Peyer's patch (tissue), 4 donors: ENCODE measurements around the gene MEPCE.

Experiments
- POLR2A ChIP-seq, 2 donors: fragments of 450-650 bp; IDR thresholded peaks; one replicate each; pipeline ENCODE4 v1.5.1; 2017; ENCODE audit warnings: antibody characterized with exemption in 2 of 2, mild to moderate bottlenecking in 2 of 2, moderate library complexity in 2 of 2
- TF ChIP-seq, protein P1 (sequence below), 6 experiments: fragments of 450-650 bp in 4 of 6; fragments of 200-600 bp in 2 of 6; sonication (generic) in 1 of 6; IDR thresholded peaks; one replicate each; pipeline ENCODE4 v1.5.1; 2017 to 2019; ENCODE audit warnings: antibody characterized with exemption in 6 of 6, mild to moderate bottlenecking in 3 of 6, moderate library complexity in 1 of 6

DNA sequence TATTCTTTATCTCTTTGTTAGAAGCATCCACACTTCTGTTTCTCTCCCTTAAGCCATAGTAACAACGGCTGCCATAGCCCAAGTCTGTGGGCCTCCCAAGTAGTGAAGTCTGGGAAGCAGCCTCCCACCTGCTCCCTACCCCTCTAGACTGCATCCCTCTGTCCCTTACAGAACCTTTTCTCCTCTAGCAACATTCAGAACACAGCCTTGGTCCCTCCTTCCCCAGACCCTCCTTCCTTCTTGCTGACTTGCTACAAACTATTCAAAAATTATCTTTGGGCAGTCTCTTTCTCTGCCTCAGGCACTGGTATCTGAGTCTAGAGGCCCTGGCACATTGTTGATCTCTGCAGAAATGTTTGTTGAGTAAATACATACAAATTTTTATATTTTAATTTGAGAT lies 51.8 kb downstream of the MEPCE start:
- TF ChIP-seq, protein P1, sequence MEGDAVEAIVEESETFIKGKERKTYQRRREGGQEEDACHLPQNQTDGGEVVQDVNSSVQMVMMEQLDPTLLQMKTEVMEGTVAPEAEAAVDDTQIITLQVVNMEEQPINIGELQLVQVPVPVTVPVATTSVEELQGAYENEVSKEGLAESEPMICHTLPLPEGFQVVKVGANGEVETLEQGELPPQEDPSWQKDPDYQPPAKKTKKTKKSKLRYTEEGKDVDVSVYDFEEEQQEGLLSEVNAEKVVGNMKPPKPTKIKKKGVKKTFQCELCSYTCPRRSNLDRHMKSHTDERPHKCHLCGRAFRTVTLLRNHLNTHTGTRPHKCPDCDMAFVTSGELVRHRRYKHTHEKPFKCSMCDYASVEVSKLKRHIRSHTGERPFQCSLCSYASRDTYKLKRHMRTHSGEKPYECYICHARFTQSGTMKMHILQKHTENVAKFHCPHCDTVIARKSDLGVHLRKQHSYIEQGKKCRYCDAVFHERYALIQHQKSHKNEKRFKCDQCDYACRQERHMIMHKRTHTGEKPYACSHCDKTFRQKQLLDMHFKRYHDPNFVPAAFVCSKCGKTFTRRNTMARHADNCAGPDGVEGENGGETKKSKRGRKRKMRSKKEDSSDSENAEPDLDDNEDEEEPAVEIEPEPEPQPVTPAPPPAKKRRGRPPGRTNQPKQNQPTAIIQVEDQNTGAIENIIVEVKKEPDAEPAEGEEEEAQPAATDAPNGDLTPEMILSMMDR (IDR thresholded peaks at IDR 0.05): no peak
- no peak for TF ChIP-seq POLR2A (IDR thresholded peaks at IDR 0.05)
